CD14-positive monocyte (primary cell): ENCODE results near the gene GAS2L2. TPM values are rescaled to one million over a fixed set of nuclear protein-coding genes. Genes with fewer than 3 reads are reported as not detected.

Experiments used
- DNase-seq, 3 donors: peaks; one replicate each; pipeline ENCODE4 v3.0.0-alpha.2; 2011 to 2022
- H2AFZ ChIP-seq: 2 replicates; pipeline ENCODE4 v1.6.0; 2012; ENCODE audit warnings: mild to moderate bottlenecking, low read depth, low read length, inconsistent platforms; ENCODE audit not compliant: insufficient read depth, poor library complexity, severe bottlenecking
- H3K27ac ChIP-seq, 2 donors: 1 replicate in 1 of 2; 2 replicates in 1 of 2; pipeline ENCODE4 v1.5.1; 2012 to 2013; ENCODE audit warnings: low read length in 2 of 2, control low read depth in 1 of 2, inconsistent platforms in 1 of 2, low read depth in 1 of 2, mild to moderate bottlenecking in 1 of 2
- H3K27me3 ChIP-seq, 2 donors: one replicate each; pipeline versions ENCODE4 v1.6.0 to v1.6.1; 2011 to 2013; ENCODE audit warnings: low read length in 2 of 2; ENCODE audit not compliant: control insufficient read depth in 2 of 2, insufficient read depth in 2 of 2
- H3K36me3 ChIP-seq, 2 donors: replicated peaks in 1 of 2; 1 replicate in 1 of 2; 2 replicates in 1 of 2; pipeline versions ENCODE4 v1.5.1 to v1.6.1; 2012 to 2013; ENCODE audit warnings: low read length in 2 of 2, control low read depth in 1 of 2, inconsistent platforms in 1 of 2, mild to moderate bottlenecking in 1 of 2; ENCODE audit not compliant: insufficient read depth in 2 of 2, control insufficient read depth in 1 of 2
- H3K4me1 ChIP-seq, 2 donors: 1 replicate in 1 of 2; 2 replicates in 1 of 2; pipeline versions ENCODE4 v1.5.1 to v1.6.1; 2012 to 2013; ENCODE audit warnings: low read length in 2 of 2, control low read depth in 1 of 2, inconsistent platforms in 1 of 2, mild to moderate bottlenecking in 1 of 2, moderate library complexity in 1 of 2; ENCODE audit not compliant: insufficient read depth in 2 of 2, control insufficient read depth in 1 of 2
- H3K4me2 ChIP-seq: replicated peaks from 2 replicates; pipeline ENCODE3; 2012; ENCODE audit warnings: low read length, moderate library complexity, mild to moderate bottlenecking; ENCODE audit not compliant: poor library complexity, severe bottlenecking; ENCODE audit errors: extremely low read depth
- H3K4me3 ChIP-seq, 3 experiments: fragments of 200-600 bp in 1 of 3; sonication (generic) in 1 of 3; replicated peaks in 1 of 3; 1 replicate in 2 of 3; 2 replicates in 1 of 3; pipeline ENCODE4 v1.5.1; 2011 to 2013; ENCODE audit warnings: low read length in 3 of 3, mild to moderate bottlenecking in 3 of 3, control low read depth in 2 of 3, low read depth in 2 of 3, inconsistent platforms in 1 of 3, moderate library complexity in 1 of 3
- H3K79me2 ChIP-seq: 2 replicates; pipeline ENCODE4 v1.6.0; 2012; ENCODE audit warnings: mild to moderate bottlenecking, control low read depth, inconsistent platforms, low read length, moderate library complexity; ENCODE audit not compliant: insufficient read depth
- H3K9ac ChIP-seq: 2 replicates; pipeline ENCODE4 v1.6.0; 2017; ENCODE audit warnings: low read length, mild to moderate bottlenecking; ENCODE audit not compliant: insufficient read depth, poor library complexity, severe bottlenecking
- H3K9me3 ChIP-seq, 2 donors: replicated peaks in 1 of 2; 1 replicate in 1 of 2; 2 replicates in 1 of 2; pipeline versions ENCODE4 v1.5.1 to v1.6.1; 2012 to 2013; ENCODE audit warnings: low read length in 2 of 2, control low read depth in 1 of 2; ENCODE audit not compliant: control insufficient read depth in 1 of 2, insufficient read depth in 1 of 2
- H4K20me1 ChIP-seq: 2 replicates; pipeline ENCODE4 v1.6.0; 2012; ENCODE audit warnings: mild to moderate bottlenecking, low read length, control low read depth, moderate library complexity; ENCODE audit not compliant: insufficient read depth
- H3K27ac Mint-ChIP-seq, 7 donors: one replicate each; pipeline ENCODE4 v1.8.0; 2020; ENCODE audit warnings: mild to moderate bottlenecking in 7 of 7, mixed read lengths in 7 of 7, moderate library complexity in 6 of 7, inconsistent platforms in 2 of 7
- H3K27me3 Mint-ChIP-seq, 3 donors: one replicate each; pipeline ENCODE4 v1.8.0; 2021 to 2022; ENCODE audit warnings: low read depth in 3 of 3, mild to moderate bottlenecking in 3 of 3, mixed read lengths in 3 of 3, moderate library complexity in 3 of 3, inconsistent platforms in 1 of 3
- H3K36me3 Mint-ChIP-seq, 2 donors: one replicate each; pipeline ENCODE4 v1.8.0; 2020; ENCODE audit warnings: mixed read lengths in 2 of 2, inconsistent platforms in 1 of 2, mild to moderate bottlenecking in 1 of 2
- H3K4me1 Mint-ChIP-seq: one replicate; pipeline ENCODE4 v1.8.0; 2020; ENCODE audit warnings: mild to moderate bottlenecking, mixed read lengths
- H3K4me3 Mint-ChIP-seq, 2 donors: one replicate each; pipeline ENCODE4 v1.8.0; 2020; ENCODE audit warnings: mild to moderate bottlenecking in 2 of 2, mixed read lengths in 2 of 2, moderate library complexity in 1 of 2
- H3K9me3 Mint-ChIP-seq, 7 donors: one replicate each; pipeline ENCODE4 v1.8.0; 2020 to 2022; ENCODE audit warnings: mixed read lengths in 7 of 7, mild to moderate bottlenecking in 6 of 7, moderate library complexity in 6 of 7, inconsistent platforms in 2 of 7
- WGBS: methylation state at CpG from one replicate; pipeline ENCODE4 v1.1.5; 2013; ENCODE audit warnings: missing lambda C conversion rate; ENCODE audit not compliant: insufficient coverage; 5-methylcytosine and 5-hydroxymethylcytosine counted together
- intact Hi-C, 2 donors: fragments of 100-400 bp; cut with micrococcal nuclease; formaldehyde crosslinking; loops; one replicate each; pipeline versions ENCODE4 v1.15.0 to v1.15.1; 2023
- polyA plus RNA-seq, 3 donors: library from polyadenylated mRNA; depleted of rRNA in 1 of 3; unstranded in 2 of 3; stranded (reverse) in 1 of 3; fragments of 300-500 nt in 2 of 3; fragments of >200 nt in 1 of 3; fragmentation: Illumina TruSeq in 2 of 3; gene quantifications; 1 replicate in 2 of 3; 2 replicates in 1 of 3; pipeline ENCODE4 v1.2.3, GENCODE V29; 2012 to 2021
- TF ChIP-seq, protein P1 (sequence below): fragments of 200-600 bp; IDR thresholded peaks from one replicate; pipeline ENCODE4 v1.8.0; 2022; ENCODE audit warnings: antibody characterized with exemption, mild to moderate bottlenecking

The GAS2L2 gene
- polyA plus RNA-seq, 3 donors = not detected

DNA sequence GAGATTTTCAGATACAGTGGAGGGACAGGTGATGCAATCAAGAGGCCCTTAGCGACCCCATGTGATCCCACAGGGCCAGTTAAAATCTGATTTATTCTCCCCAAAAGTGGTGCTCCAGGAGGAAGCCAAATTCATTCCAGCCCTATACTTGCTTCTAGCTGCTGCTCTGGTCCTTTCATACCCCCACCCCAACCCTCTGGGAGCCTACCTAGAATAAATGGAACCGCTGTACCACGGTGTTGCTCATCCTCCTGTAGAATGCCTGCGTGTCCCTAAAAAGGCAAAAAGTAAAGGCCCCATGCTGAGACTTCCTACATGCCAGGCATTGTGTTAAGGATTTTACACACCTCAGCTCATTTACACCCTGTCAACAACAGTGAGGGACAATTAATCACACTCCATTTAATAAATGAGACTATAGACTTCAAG, 23.6 kb downstream of the GAS2L2 start:
- WGBS = 67% methylated on average over 1 of the region's 4 CpGs

GRCh38 chr17:35728551-35728950, 24.5 kb downstream of the GAS2L2 start:
- H3K4me3 ChIP-seq = no peak overlapping the region
- no peak overlapping the region for H3K4me3 Mint-ChIP-seq

More for the DNA sequence above, 23.6 kb downstream of the GAS2L2 start:
- no peak for DNase-seq
- Mint-ChIP-seq H3K27ac (no peak overlapping the region), H3K36me3 (peaks cover 43 to 45% of the 10 kb centered on the region in 2 donors), H3K27me3 (peaks cover 22 to 33% (median 26%) of the 10 kb centered on the region in 3 donors), H3K4me3 (no peak overlapping the region), H3K9me3 (peaks cover 0 to 3% (median 0%) of the 10 kb centered on the region in 7 donors), H3K4me1 (peaks cover 11% of the 10 kb centered on the region)
- H3K36me3 ChIP-seq = peaks cover 30 to 43% of the 10 kb centered on the region in 2 donors
- H2AFZ ChIP-seq = no peak overlapping the region
- H4K20me1 ChIP-seq = no peaks in the 10 kb centered on the region
- H3K9ac ChIP-seq = no peak overlapping the region
- H3K27ac ChIP-seq = no peak overlapping the region
- H3K9me3 ChIP-seq = no peaks in the 10 kb centered on the region
- H3K4me3 ChIP-seq = no peak overlapping the region
- H3K27me3 ChIP-seq = peaks cover 5 to 23% of the 10 kb centered on the region in 2 donors
- peaks cover 4 to 7% of the 10 kb centered on the region in 2 donors for H3K4me1 ChIP-seq
- H3K79me2 ChIP-seq = no peaks in the 10 kb centered on the region
- no peak overlapping the region for H3K4me2 ChIP-seq
- intact Hi-C loops = no loop called here
- TF ChIP-seq, protein P1, sequence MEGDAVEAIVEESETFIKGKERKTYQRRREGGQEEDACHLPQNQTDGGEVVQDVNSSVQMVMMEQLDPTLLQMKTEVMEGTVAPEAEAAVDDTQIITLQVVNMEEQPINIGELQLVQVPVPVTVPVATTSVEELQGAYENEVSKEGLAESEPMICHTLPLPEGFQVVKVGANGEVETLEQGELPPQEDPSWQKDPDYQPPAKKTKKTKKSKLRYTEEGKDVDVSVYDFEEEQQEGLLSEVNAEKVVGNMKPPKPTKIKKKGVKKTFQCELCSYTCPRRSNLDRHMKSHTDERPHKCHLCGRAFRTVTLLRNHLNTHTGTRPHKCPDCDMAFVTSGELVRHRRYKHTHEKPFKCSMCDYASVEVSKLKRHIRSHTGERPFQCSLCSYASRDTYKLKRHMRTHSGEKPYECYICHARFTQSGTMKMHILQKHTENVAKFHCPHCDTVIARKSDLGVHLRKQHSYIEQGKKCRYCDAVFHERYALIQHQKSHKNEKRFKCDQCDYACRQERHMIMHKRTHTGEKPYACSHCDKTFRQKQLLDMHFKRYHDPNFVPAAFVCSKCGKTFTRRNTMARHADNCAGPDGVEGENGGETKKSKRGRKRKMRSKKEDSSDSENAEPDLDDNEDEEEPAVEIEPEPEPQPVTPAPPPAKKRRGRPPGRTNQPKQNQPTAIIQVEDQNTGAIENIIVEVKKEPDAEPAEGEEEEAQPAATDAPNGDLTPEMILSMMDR = no peak

More at GRCh38 chr17:35728551-35728950, 24.5 kb downstream of the GAS2L2 start:
- Histone ChIP-seq H3K36me3 (peaks cover 39 to 52% of the 10 kb centered on the region in 2 donors), H3K9ac (no peak overlapping the region), H4K20me1 (no peaks in the 10 kb centered on the region), H3K9me3 (no peaks in the 10 kb centered on the region), H3K79me2 (no peaks in the 10 kb centered on the region), H3K27ac (no peak overlapping the region), H2AFZ (no peak overlapping the region), H3K4me1 (peaks cover 4 to 7% of the 10 kb centered on the region in 2 donors), H3K27me3 (peaks cover 5 to 23% of the 10 kb centered on the region in 2 donors), H3K4me2 (no peak overlapping the region)
- Mint-ChIP-seq H3K36me3 (peaks cover 51 to 54% of the 10 kb centered on the region in 2 donors), H3K9me3 (peaks cover 0 to 3% (median 0%) of the 10 kb centered on the region in 7 donors), H3K4me1 (peaks cover 11% of the 10 kb centered on the region), H3K27ac (no peak overlapping the region), H3K27me3 (peaks cover 22 to 30% (median 26%) of the 10 kb centered on the region in 3 donors)
- TF ChIP-seq, protein P1 = no peak
- intact Hi-C loops = no loop called here
- 90% methylated on average over 2 of the region's 3 CpGs for WGBS
- no peak for DNase-seq
